GM21576 (cell line): ENCODE measurements around the gene SPRYD4.
"Not testable (repeated sequence)": the region's sequence is repeated elsewhere in the genome, so short reads cannot be mapped to it uniquely, and the experiment has no call there.

Experiments
- ATAC-seq: cut with Tn5 transposase; IDR thresholded peaks from one replicate; pipeline ENCODE4 v1.9.1; 2021; ENCODE audit warnings: mild to moderate bottlenecking, moderate library complexity; ENCODE audit not compliant: unreplicated experiment

SPRYD4 gene

GRCh38 chr12:56468216-56469006 lies at the start of gene SPRYD4:
Gene SPRYD4, plus strand, starts transcription at chr12:56468578. Its CDS starts 14 bp downstream, at chr12:56468592.
- peak; percentile 79 for ATAC-seq

- ATAC-seq, result no peak
These were observed 48.0 kb upstream of the SPRYD4 start for GRCh38 chr12:56420411-56420810.

- ATAC-seq, result no peak
These were observed 43.2 kb upstream of the SPRYD4 start for GRCh38 chr12:56425193-56425592.

- ATAC-seq, result no peak
These were observed 42.4 kb upstream of the SPRYD4 start for GRCh38 chr12:56425940-56426438.

- ATAC-seq, result no peak
These were observed 37.1 kb upstream of the SPRYD4 start for GRCh38 chr12:56431288-56431687.

- no peak for ATAC-seq
These were observed 36.5 kb upstream of the SPRYD4 start for GRCh38 chr12:56431850-56432249.

- ATAC-seq, result no peak
These were observed 33.5 kb upstream of the SPRYD4 start for GRCh38 chr12:56434828-56435227.

GRCh38 chr12:56437430-56438176 lies 30.8 kb upstream of the SPRYD4 start:
- no peak for ATAC-seq

- not testable (repeated sequence) for ATAC-seq
These were observed 25.2 kb upstream of the SPRYD4 start for GRCh38 chr12:56443208-56443607.

- peak; percentile 93 for ATAC-seq
These were observed 19.3 kb upstream of the SPRYD4 start, which contains the start of gene TIMELESS for GRCh38 chr12:56448860-56449621. Gene TIMELESS, minus strand, starts transcription at chr12:56449426. Its CDS starts 15,256 bp downstream, at chr12:56434170.

- peak; percentile 3 for ATAC-seq
These were observed 18.8 kb upstream of the SPRYD4 start for GRCh38 chr12:56449622-56449984.

- no peak for ATAC-seq
These were observed 18.1 kb upstream of the SPRYD4 start for GRCh38 chr12:56450241-56450640.

- no peak for ATAC-seq
These were observed 17.2 kb upstream of the SPRYD4 start for GRCh38 chr12:56451147-56451546.

- ATAC-seq, result no peak
These were observed 13.8 kb upstream of the SPRYD4 start, which contains the start of gene MIP for GRCh38 chr12:56454557-56454956. Gene MIP, minus strand, starts transcription at chr12:56454657. Its CDS starts 44 bp downstream, at chr12:56454613.

GRCh38 chr12:56457817-56458216 lies 10.6 kb upstream of the SPRYD4 start:
- ATAC-seq, result no peak

- ATAC-seq, result no peak
These were observed 6.9 kb upstream of the SPRYD4 start for GRCh38 chr12:56461235-56462159.

- ATAC-seq, result no peak
These were observed 5.8 kb upstream of the SPRYD4 start for GRCh38 chr12:56462565-56462964.

GRCh38 chr12:56469007-56469930 lies 891 bp downstream of the SPRYD4 start:
- no peak for ATAC-seq

- ATAC-seq, result no peak
These were observed 6.0 kb downstream of the SPRYD4 start for GRCh38 chr12:56474389-56474788.
